Esophagus (tissue), 2 donors: Measurements from ENCODE around the gene DIO2. TPM values are rescaled to one million over a fixed set of nuclear protein-coding genes. Genes with fewer than 3 reads are reported as not detected.
A peak's percentile ranks its signal among the peaks of the same experiment; 100 is the strongest.

Experiments
- H3K27ac ChIP-seq, 2 donors: one replicate each; pipeline ENCODE4 v1.5.1; 2013; ENCODE audit warnings: low read depth in 2 of 2, mild to moderate bottlenecking in 2 of 2, inconsistent platforms in 1 of 2, low read length in 1 of 2, moderate library complexity in 1 of 2
- H3K27me3 ChIP-seq, 2 donors: one replicate each; pipeline ENCODE4 v1.6.1; 2013; ENCODE audit warnings: low read length in 2 of 2, control low read depth in 1 of 2, mild to moderate bottlenecking in 1 of 2; ENCODE audit not compliant: insufficient read depth in 2 of 2, control insufficient read depth in 1 of 2
- H3K36me3 ChIP-seq, 2 donors: one replicate each; pipeline ENCODE4 v1.6.1; 2013; ENCODE audit warnings: low read length in 1 of 2; ENCODE audit not compliant: control insufficient read depth in 2 of 2, insufficient read depth in 2 of 2
- H3K4me1 ChIP-seq, 2 donors: one replicate each; pipeline ENCODE4 v1.6.1; 2013; ENCODE audit warnings: low read length in 1 of 2; ENCODE audit not compliant: control insufficient read depth in 2 of 2, insufficient read depth in 2 of 2
- H3K4me3 ChIP-seq, 2 donors: one replicate each; pipeline ENCODE4 v1.5.1; 2013; ENCODE audit warnings: low read length in 2 of 2, mild to moderate bottlenecking in 2 of 2, low read depth in 1 of 2, moderate library complexity in 1 of 2
- H3K9me3 ChIP-seq, 2 donors: one replicate each; pipeline ENCODE4 v1.6.1; 2013; ENCODE audit warnings: mild to moderate bottlenecking in 2 of 2, low read depth in 1 of 2, low read length in 1 of 2, moderate library complexity in 1 of 2; ENCODE audit not compliant: control insufficient read depth in 2 of 2, insufficient read depth in 1 of 2
- WGBS, 2 donors: extraction: QIAGEN DNeasy Blood & Tissue Kit; methylation state at CpG; one replicate each; pipeline ENCODE4 v1.1.7; 2013; 5-methylcytosine and 5-hydroxymethylcytosine counted together
- polyA plus RNA-seq, 2 donors: library from polyadenylated mRNA; stranded (reverse); fragments of 200-250 nt; gene quantifications; one replicate each; pipeline ENCODE4 v1.2.3, GENCODE V29; 2013
- donor health status: healthy with polysubstance abuse.
- donor health status: Bipolar disorder and iron deficiency.

DIO2 gene
- polyA plus RNA-seq, 2 donors: 42.3 to 58.7 TPM

DNA sequence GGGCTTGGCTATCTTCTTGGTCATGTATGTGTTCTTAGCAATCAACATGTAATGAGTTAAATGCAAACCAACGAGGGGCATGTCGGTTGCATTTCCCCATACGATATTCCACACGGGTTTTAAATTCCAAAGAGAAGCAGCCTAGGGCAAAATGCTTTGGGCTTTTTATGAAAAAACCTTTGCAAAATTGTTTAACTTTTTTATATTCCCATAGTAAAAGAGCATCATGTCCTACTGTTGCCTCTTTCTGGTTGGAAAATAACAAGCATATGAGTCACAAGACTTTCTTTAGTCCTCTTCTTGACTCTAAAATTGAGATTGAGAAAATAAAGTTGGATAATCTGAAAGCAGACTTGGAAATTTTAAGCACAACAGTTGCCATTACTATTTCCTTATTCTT lies 3.8 kb upstream of the DIO2 start:
- H3K27ac ChIP-seq: no peak overlapping the region
- no peak overlapping the region for H3K4me3 ChIP-seq
- H3K27me3 ChIP-seq: no peaks in the 10 kb centered on the region
- WGBS, 2 donors: 75 to 81% methylated on average over 4 of the region's 4 CpGs
- H3K36me3 ChIP-seq: peaks cover 0 to 4% of the 10 kb centered on the region in 2 donors
- no peaks in the 10 kb centered on the region for H3K4me1 ChIP-seq
- peaks cover 0 to 2% of the 10 kb centered on the region in 2 donors for H3K9me3 ChIP-seq

DNA sequence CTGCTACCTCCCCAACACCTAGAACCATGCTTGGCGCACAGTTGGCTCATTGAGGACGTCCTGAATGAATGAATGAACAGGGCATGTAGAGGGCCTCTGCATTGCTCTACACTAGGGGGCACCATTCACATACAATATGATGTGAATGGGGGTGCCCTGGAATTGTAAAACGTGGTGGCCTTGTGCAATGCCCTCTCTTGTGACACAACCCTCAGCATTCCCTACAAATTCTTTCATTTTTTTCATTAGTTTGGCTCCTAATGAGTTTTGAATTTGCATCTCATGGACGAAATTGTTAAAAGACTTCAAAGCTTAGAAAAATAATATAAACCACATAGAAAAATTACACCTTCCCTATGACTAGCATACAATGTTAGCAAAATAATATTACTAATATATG lies 2.3 kb upstream of the DIO2 start:
- H3K4me3 ChIP-seq: no peak overlapping the region
- no peak overlapping the region for H3K27ac ChIP-seq
- 57 to 58% methylated on average over 4 of the region's 4 CpGs for WGBS, 2 donors
- no peaks in the 10 kb centered on the region for H3K4me1 ChIP-seq
- H3K36me3 ChIP-seq: peaks cover 0 to 4% of the 10 kb centered on the region in 2 donors
- no peaks in the 10 kb centered on the region for H3K9me3 ChIP-seq
- no peaks in the 10 kb centered on the region for H3K27me3 ChIP-seq

DNA sequence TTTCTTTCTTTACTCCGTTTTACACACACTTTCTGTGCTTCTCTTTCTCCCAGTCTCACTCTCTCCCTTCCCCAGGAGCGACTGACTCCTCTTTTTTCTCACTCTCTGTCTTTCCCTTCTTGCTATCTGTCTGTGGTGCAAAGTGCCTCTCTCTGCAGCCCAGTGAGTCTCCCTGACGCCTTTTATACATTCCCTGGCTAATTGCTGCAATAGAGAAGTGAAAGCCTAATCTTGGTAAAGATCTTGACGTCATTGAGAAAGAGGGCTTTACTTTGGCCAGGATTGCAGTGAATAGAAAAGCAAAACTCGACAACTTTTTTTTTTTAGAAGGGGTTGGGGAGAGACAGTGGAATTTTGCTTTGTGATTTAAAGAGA lies 706 bp upstream of the DIO2 start:
- 6 to 7% methylated on average over 5 of the region's 5 CpGs for WGBS, 2 donors
- H3K9me3 ChIP-seq: no peaks in the 10 kb centered on the region
- peaks cover 0 to 4% of the 10 kb centered on the region in 2 donors for H3K36me3 ChIP-seq
- no peaks in the 10 kb centered on the region for H3K4me1 ChIP-seq
- peak overlapping the region in 1 of 2 donors; percentile 35 for H3K4me3 ChIP-seq
- no peaks in the 10 kb centered on the region for H3K27me3 ChIP-seq
- H3K27ac ChIP-seq: no peak overlapping the region

DNA sequence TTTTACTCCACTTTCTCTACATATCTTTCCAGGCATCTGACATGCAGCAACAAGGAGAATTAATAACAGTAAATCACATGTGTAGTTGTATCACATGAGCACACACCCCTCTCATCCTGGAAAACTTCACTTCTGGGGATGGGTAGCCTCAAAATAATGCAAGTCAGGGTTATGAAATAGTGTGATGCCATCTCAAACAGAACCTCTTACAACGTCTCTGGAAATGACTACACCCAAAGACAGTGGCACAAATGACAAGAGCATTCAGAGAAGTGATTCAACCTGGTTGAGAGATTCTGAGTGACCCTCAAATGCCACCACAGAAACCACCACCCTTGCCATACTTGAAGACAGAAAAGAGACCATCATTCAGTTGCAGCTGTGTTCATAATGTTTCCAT lies 2.8 kb downstream of the DIO2 start:
- H3K9me3 ChIP-seq: no peaks in the 10 kb centered on the region
- peaks cover 0 to 4% of the 10 kb centered on the region in 2 donors for H3K36me3 ChIP-seq
- no peaks in the 10 kb centered on the region for H3K27me3 ChIP-seq
- H3K4me1 ChIP-seq: no peaks in the 10 kb centered on the region
- H3K4me3 ChIP-seq: no peak overlapping the region
- H3K27ac ChIP-seq: no peak overlapping the region
- WGBS, 2 donors: 44 to 52% methylated on average over 1 of the region's 1 CpG

DNA sequence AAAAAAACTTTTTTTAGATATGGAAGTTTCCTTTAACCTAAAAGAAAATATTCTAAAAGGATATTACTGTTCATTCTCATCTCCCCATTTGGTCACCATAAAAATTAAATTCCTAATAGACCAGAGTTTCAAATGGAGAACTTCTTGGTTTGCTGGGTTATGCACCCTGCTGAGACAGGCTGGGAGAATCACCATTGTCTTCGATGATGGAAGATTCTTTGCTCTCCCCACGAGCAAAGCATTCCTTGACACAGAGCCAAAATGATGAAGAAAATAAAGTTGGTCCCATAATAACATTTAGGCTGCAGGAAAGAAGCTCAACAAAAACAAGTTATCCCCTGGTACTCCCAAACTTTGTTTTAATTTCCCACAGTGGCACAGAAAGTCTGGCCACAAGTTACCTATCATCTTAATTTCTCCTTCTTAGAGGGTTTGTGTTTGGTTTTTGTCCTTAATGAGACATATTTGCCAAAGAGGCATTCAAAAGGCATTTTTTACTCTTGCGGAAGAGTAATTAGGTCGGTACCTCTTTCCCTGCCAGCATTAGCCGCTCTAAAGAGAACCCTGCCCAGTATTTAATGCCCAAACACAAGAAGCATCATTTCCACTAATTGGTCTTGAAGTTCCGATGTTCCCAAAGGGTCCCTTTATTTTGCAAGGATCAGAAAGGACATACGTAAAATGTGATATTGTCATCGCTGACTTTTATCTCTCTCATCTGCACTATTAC lies 4.8 kb downstream of the DIO2 start:
- Histone ChIP-seq H3K9me3 (no peaks in the 10 kb centered on the region), H3K36me3 (peaks cover 0 to 4% of the 10 kb centered on the region in 2 donors), H3K4me1 (no peaks in the 10 kb centered on the region), H3K4me3 (no peak overlapping the region), H3K27me3 (no peaks in the 10 kb centered on the region), H3K27ac (no peak overlapping the region)
- WGBS, 2 donors: 72 to 78% methylated on average over 8 of the region's 8 CpGs

DNA sequence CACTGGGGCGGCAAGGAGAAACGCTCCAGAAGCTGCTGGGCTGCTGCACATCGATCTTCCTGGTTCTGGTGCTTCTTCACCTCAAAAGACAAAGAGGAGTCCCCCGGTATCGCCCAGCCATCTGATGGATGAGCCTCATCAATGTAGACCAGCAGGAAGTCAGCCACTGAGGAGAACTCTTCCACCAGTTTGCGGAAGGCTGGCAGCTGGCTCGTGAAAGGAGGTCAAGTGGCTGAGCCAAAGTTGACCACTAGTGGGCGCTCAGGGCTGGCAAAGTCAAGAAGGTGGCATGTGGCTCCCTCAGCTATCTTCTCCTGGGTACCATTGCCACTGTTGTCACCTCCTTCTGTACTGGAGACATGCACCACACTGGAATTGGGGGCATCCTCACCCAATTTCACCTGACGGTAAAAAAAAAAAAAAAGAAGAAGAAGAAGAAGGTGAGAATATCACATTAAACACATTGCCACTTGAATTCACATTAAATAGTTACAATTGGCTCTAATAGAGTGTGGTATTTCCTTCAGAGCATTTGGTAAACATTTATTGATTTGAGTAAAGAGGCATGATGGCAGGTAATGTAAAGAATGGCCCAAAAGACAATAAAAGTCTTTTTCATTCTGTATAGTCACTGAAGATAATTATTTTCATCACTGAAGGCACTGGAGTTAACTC lies 8.3 kb downstream of the DIO2 start:
- Histone ChIP-seq H3K27ac (no peak overlapping the region), H3K36me3 (no peaks in the 10 kb centered on the region), H3K4me1 (no peaks in the 10 kb centered on the region), H3K4me3 (no peak overlapping the region), H3K9me3 (no peaks in the 10 kb centered on the region), H3K27me3 (no peaks in the 10 kb centered on the region)
- WGBS, 2 donors: 71 to 80% methylated on average over 9 of the region's 9 CpGs

DNA sequence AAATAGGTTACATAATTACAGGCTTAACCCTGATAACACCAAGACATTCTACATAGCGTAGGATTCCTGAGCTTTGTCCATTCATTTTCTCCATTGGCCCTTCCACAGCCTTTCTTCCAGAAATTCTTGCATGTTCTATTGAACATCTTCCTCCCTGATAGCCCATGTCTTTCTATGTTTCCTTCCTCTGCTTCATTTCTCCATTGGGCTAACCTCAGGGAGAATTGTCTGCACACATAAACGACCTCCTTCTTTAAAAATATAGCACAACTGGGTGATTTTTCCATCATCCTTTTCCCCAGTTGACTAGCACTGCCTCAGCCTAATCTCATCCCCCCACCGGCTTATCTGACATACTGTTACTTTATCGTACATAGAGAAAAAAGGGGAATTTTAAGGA lies 11.2 kb downstream of the DIO2 start:
- Histone ChIP-seq H3K4me3 (no peak overlapping the region), H3K4me1 (no peaks in the 10 kb centered on the region), H3K36me3 (no peaks in the 10 kb centered on the region), H3K9me3 (no peaks in the 10 kb centered on the region), H3K27me3 (no peaks in the 10 kb centered on the region), H3K27ac (no peak overlapping the region)
- 72 to 82% methylated on average over 4 of the region's 4 CpGs for WGBS, 2 donors

DNA sequence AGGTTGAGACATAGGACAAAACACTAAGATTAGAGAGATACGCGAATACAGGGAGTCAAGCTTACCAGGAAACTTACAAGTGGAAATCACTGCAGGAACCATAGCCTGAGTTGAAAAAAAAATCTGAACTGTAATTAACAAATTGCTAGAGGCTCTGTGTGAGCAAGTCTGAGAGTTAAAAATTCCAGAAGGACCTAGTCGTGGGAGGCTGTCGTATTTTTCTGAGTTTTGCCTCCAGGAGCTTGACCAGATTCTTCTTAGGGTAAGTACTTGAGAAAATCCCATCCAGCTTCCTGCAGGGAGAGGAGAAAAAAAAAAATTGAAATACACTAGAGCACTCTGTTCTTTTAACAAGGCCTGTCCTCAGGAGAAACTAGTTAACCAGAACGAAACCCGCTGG lies 22.7 kb downstream of the DIO2 start:
- H3K27ac ChIP-seq: no peak overlapping the region
- H3K4me3 ChIP-seq: no peak overlapping the region
- no peaks in the 10 kb centered on the region for H3K4me1 ChIP-seq
- 89 to 92% methylated on average over 6 of the region's 6 CpGs for WGBS, 2 donors
- no peaks in the 10 kb centered on the region for H3K36me3 ChIP-seq
- no peaks in the 10 kb centered on the region for H3K27me3 ChIP-seq
- H3K9me3 ChIP-seq: no peaks in the 10 kb centered on the region

DNA sequence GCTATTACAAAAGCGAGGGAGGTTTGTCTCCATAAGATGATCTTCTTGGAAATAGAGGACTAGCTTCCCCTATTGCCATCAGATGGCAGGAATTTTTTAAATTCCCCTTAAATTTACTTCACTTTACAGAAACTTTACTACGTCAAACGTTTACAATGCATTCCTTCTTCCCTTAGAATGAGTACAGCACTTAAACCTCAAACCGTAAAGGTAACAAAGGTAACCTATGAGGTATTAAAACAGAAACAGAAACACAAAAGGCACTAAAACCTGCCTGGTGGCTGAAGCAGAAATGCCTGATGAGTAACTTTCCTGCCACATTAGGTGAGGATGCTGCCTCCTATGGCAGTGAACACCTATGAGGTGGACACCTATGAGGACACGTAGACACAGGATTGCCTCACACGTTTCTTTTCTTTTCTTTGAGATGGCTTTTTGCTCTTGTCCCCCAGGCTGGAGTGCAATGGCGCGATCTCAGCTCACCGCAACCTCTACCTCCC lies 25.0 kb downstream of the DIO2 start:
- Histone ChIP-seq H3K4me3 (no peak overlapping the region), H3K9me3 (no peaks in the 10 kb centered on the region), H3K27ac (no peak overlapping the region), H3K36me3 (no peaks in the 10 kb centered on the region), H3K27me3 (no peaks in the 10 kb centered on the region), H3K4me1 (no peaks in the 10 kb centered on the region)
- WGBS, 2 donors: 90 to 93% methylated on average over 9 of the region's 9 CpGs

DNA sequence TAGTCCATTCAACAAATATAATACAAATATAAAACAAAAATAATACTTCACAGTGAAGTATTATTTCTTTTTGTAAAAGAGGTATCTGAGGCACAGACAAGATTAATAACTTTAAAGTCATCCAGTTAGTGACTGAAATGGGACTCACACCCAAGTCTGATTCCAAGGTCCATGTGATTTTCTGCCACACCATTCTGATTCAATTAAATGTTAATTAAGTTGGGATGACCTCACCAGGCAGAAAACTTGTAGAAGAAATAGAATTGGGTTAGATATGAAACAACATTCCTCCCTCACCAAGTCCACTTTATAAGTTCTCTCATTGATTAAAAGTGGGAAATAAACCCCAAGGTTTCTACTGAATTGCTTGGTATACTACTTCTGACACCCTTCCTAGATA lies 34.4 kb downstream of the DIO2 start:
- Histone ChIP-seq H3K27me3 (no peaks in the 10 kb centered on the region), H3K4me1 (no peaks in the 10 kb centered on the region), H3K4me3 (no peak overlapping the region), H3K36me3 (no peaks in the 10 kb centered on the region), H3K9me3 (no peaks in the 10 kb centered on the region), H3K27ac (no peak overlapping the region)
